SU-DHL-6 (cell line): ENCODE data around the gene TMEM198.

Experiments used
- CTCF ChIP-seq: fragments of 200-600 bp; sonication (generic); IDR thresholded peaks from one replicate; pipeline ENCODE4 v1.5.1; 2017; ENCODE audit warnings: antibody characterized with exemption, mild to moderate bottlenecking, low read length, moderate library complexity; ENCODE audit not compliant: insufficient read depth, poor library complexity, severe bottlenecking
- EZH2phosphoT487 ChIP-seq: fragments of 200-600 bp; sonication (generic), shearing (Covaris generic); conservative IDR thresholded peaks from 2 replicates; pipeline ENCODE4 v1.6.1; 2018; ENCODE audit warnings: mild to moderate bottlenecking, antibody characterized with exemption, low read length, moderate library complexity, mixed read lengths

DNA sequence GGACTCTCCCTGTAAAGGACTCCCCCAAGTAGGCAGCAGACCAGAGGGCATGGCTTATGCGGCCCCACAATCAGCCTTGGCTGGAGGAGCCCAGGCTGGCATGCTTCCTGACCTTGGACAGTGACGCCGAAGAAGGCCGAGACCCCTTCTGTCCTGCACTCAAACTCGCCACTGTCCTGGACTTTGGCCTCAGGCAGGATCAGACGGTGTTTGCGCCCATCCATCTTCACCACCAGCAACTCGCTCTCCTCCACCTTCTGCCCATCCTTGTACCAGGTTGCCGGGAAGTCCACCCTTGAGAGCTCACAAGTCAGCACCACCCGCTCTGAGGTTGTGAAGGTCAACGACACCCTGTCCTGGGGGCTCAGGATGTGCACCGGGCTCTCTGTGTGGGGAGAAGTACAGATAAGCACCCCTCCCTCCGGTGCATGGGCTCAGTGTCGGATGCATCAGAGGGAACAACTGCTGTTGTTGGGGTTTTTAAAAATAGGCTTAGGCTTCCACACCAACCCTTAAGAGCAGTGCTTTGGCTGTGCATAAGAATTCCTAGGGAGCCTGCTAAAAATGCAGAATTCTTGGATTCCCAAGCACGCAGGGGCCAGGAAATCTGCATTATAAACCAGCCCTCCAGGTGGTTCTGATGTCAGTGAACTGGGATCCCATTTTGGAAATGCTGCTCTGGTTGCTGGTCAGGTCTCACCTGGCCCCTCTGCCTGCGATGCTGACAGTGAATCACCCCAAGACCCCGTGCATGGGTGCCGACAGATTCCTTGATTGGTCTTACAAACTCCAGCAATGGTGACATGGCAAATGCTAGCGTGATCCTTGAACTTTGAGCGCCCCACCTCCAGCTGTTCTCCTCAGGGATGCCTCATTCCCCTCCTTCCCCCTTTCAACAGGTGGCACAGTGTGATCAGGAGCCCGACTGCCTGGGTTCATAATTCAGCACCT lies 21.6 kb downstream of the TMEM198 start:
- TF ChIP-seq CTCF (no peak), EZH2phosphoT487 (no peak)
